HepG2 (cell line): Measurements from ENCODE around the gene ADCY1. TPM values are rescaled to one million over a fixed set of nuclear protein-coding genes. Genes with fewer than 3 reads are reported as not detected.
A peak's percentile ranks its signal among the peaks of the same experiment; 100 is the strongest.

Experiments
- ATAC-seq: fragments of 200-7000 bp; cut with Tn5 transposase; 3 replicates; pipeline ENCODE4 v1.9.1; 2020; ENCODE audit warnings: mild to moderate bottlenecking, moderate library complexity
- BruUV-seq: library from RNA; stranded (reverse); fragments of 400-500 nt; replicated peaks from 2 replicates; lab custom pipeline; 2021; lab: Mats Ljungman, UMichigan
- CTCF ChIA-PET: fragments of 300-600 bp; formaldehyde crosslinking; extraction: SDS; loops from one replicate; lab custom pipeline; 2021; ENCODE audit warnings: low total read pairs, inconsistent platforms, low intra/inter-chr PET ratio; lab: Yijun Ruan, JAX
- POLR2A ChIA-PET: fragments of 350-600 bp; sonication (Branson Sonifier 250); formaldehyde crosslinking; loops from one replicate; lab custom pipeline; 2020; ENCODE audit warnings: antibody characterized with exemption, inconsistent platforms; lab: Yijun Ruan, JAX
- DNase-seq: peaks from one replicate; pipeline ENCODE4 v3.0.0-alpha.2; 2015; ENCODE audit warnings: low spot score
- FAIRE-seq: peaks from 3 replicates; lab custom pipeline; 2011; peaks lifted over from hg19 to GRCh38; lab: Jason Lieb, UNC
- H2AFZ ChIP-seq: one replicate; pipeline ENCODE4 v1.6.1; 2011; ENCODE audit warnings: low read length, inconsistent platforms
- H3K27ac ChIP-seq: fragments of 300-600 bp; 3 replicates; pipeline ENCODE4 v1.8.0; 2011; ENCODE audit warnings: mixed run types, mild to moderate bottlenecking, mixed read lengths, low read length, inconsistent platforms; ENCODE audit not compliant: insufficient read depth; ENCODE audit errors: extremely low read length
- H3K27me3 ChIP-seq, 2 experiments: fragments of 200-600 bp in 1 of 2; 2 replicates in 1 of 2; 3 replicates in 1 of 2; pipeline versions ENCODE4 v1.6.0 to v1.8.0; 2011; ENCODE audit warnings: low read length in 2 of 2, mild to moderate bottlenecking in 2 of 2, moderate library complexity in 2 of 2, inconsistent platforms in 1 of 2; ENCODE audit not compliant: insufficient read depth in 2 of 2, control insufficient read depth in 1 of 2
- H3K36me3 ChIP-seq, 2 experiments: fragments of 200-600 bp in 1 of 2; replicated peaks in 1 of 2; 2 replicates in 1 of 2; 3 replicates in 1 of 2; pipeline versions ENCODE4 v1.5.1 to v1.8.0; 2011; ENCODE audit warnings: low read length in 2 of 2, inconsistent platforms in 1 of 2; ENCODE audit not compliant: insufficient read depth in 2 of 2, control insufficient read depth in 1 of 2
- H3K4me1 ChIP-seq: 2 replicates; pipeline ENCODE4 v1.5.1; 2012; ENCODE audit warnings: low read length, inconsistent platforms; ENCODE audit not compliant: insufficient read depth
- H3K4me2 ChIP-seq: 2 replicates; pipeline ENCODE4 v1.6.0; 2011; ENCODE audit warnings: low read depth, low read length, inconsistent platforms
- H3K4me3 ChIP-seq, 3 experiments: fragments of 200-600 bp in 1 of 3; sonication (generic), shearing (Covaris generic) in 1 of 3; replicated peaks in 1 of 3; 2 replicates each; pipeline ENCODE4 v1.5.1; 2011 to 2016; ENCODE audit warnings: low read length in 3 of 3, inconsistent platforms in 2 of 3, low read depth in 2 of 3, mild to moderate bottlenecking in 2 of 3, control low read depth in 1 of 3, mixed read lengths in 1 of 3; ENCODE audit not compliant: insufficient read depth in 1 of 3
- H3K79me2 ChIP-seq: one replicate; pipeline ENCODE4 v1.6.1; 2011; ENCODE audit warnings: low read length, inconsistent platforms; ENCODE audit not compliant: insufficient read depth
- H3K9ac ChIP-seq: 2 replicates; pipeline ENCODE4 v1.6.0; 2011; ENCODE audit warnings: mild to moderate bottlenecking, low read depth, low read length, inconsistent platforms; ENCODE audit not compliant: insufficient read depth
- H3K9me3 ChIP-seq: 2 replicates; pipeline ENCODE4 v1.5.1; 2012; ENCODE audit warnings: mild to moderate bottlenecking, low read length
- H4K20me1 ChIP-seq: 2 replicates; pipeline ENCODE4 v1.6.0; 2011; ENCODE audit warnings: inconsistent platforms, mild to moderate bottlenecking, low read length, moderate library complexity; ENCODE audit not compliant: insufficient read depth
- PHF5A ChIP-seq: IDR thresholded peaks from one replicate; pipeline ENCODE4 v1.6.1; 2018; ENCODE audit warnings: low read depth, missing genetic modification reagents; ENCODE audit not compliant: unreplicated experiment
- TBL1XR1 ChIP-seq: fragments of 150-350 bp; IDR thresholded peaks from 2 replicates; pipeline ENCODE4 v1.6.1; 2014; ENCODE audit warnings: borderline replicate concordance, low read length; ENCODE audit not compliant: partially characterized antibody
- TRIM24 ChIP-seq: sonication (generic); formaldehyde crosslinking; IDR thresholded peaks from 2 replicates; pipeline ENCODE4 v1.8.0; 2022; ENCODE audit warnings: mild to moderate bottlenecking, missing genetic modification reagents
- ZNF562 ChIP-seq: sonication (generic); formaldehyde crosslinking; IDR thresholded peaks from 2 replicates; pipeline ENCODE4 v1.8.0; 2022; ENCODE audit warnings: missing genetic modification reagents, borderline replicate concordance
- WGBS: methylation state at CpG from one replicate; pipeline ENCODE4 v1.1.6; 2017; ENCODE audit warnings: low lambda C conversion rate; 5-methylcytosine and 5-hydroxymethylcytosine counted together
- in situ Hi-C: cut with HindIII; loops from 2 replicates; pipeline ENCODE4 v1.10.0; 2017; ENCODE audit warnings: low pct_unique_long_range_greater_than_20kb; ENCODE audit not compliant: extremely low pct_ligation_motif_present
- intact Hi-C: fragments of 100-400 bp; cut with micrococcal nuclease; formaldehyde crosslinking; loops from one replicate; pipeline ENCODE4 v1.10.0; 2022; ENCODE audit not compliant: unreplicated experiment
- polyA plus RNA-seq, 8 experiments: library from polyadenylated mRNA; depleted of rRNA in 3 of 8; stranded (reverse) in 7 of 8; unstranded in 1 of 8; fragments of >200 nt; fragmentation: Illumina TruSeq in 4 of 8; extraction: Trizol in 4 of 8; gene quantifications; 2 replicates each; pipeline versions ENCODE4 v1.2.1 to v1.2.3, GENCODE V29; 2011 to 2016; ENCODE audit warnings: low read depth in 4 of 8, missing spikeins in 1 of 8, mixed read lengths in 1 of 8; ENCODE audit not compliant: insufficient read depth in 1 of 8
- total RNA-seq, 5 experiments: library from RNA; depleted of rRNA; stranded (reverse); fragments of >200 nt; fragmentation: Illumina TruSeq; extraction: Trizol; gene quantifications; 2 replicates each; pipeline ENCODE4 v1.2.3, GENCODE V29; 2016; ENCODE audit warnings: low read depth in 1 of 5
- TF ChIP-seq, protein P1 (sequence below): sonication (generic); formaldehyde crosslinking; IDR thresholded peaks from 2 replicates; pipeline ENCODE4 v1.4.0; 2020; ENCODE audit warnings: missing genetic modification reagents
- TF ChIP-seq, protein P2 (sequence below): sonication (generic); formaldehyde crosslinking; IDR thresholded peaks from 2 replicates; pipeline ENCODE4 v1.4.0; 2020; ENCODE audit warnings: missing genetic modification reagents, borderline replicate concordance

The ADCY1 gene
- total and polyA plus RNA-seq, 2 of the 13 experiments (the other 11 are each of a cell fraction or from before 2014, with no cell fraction given): 0.80 to 1.2 TPM

DNA sequence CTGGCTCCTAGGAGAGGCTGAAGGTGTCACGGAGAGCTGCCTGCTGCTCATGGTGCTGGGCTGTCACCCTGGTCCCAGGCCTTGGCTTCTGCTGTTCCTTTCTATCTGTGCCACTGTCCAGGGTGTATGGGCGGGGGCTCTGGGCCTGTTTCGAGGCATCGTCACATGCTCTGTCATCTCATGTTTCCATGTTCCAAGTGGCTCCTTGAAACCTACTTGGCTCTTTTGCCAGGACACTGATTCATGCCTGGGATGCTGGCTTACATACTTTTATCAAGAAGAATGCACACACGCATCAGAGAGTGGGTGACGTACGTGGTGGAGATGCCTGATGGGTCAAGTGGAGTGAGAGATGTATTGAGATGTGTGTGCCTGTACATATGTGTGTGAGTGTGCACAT, 50.9 kb downstream of the ADCY1 start:
- no TSS peak for BruUV-seq
- in situ Hi-C loops (no loop called here), intact Hi-C loops (no loop called here)
- Histone ChIP-seq H3K4me1 (no peaks in the 10 kb centered on the region), H3K4me3 (no peak overlapping the region), H3K4me2 (no peak overlapping the region), H3K9me3 (no peaks in the 10 kb centered on the region), H4K20me1 (no peaks in the 10 kb centered on the region), H3K27ac (no peak overlapping the region), H3K27me3 (peaks cover 0 to 2% of the 10 kb centered on the region in 2 experiments; a peak in 3 of 5 replicates), H3K79me2 (no peaks in the 10 kb centered on the region), H2AFZ (no peak overlapping the region), H3K9ac (no peak overlapping the region), H3K36me3 (no peaks in the 10 kb centered on the region)
- ChIA-PET POLR2A (no interaction called here), CTCF (no interaction called here)
- FAIRE-seq: no peak
- DNase-seq: no peak
- WGBS: 31% methylated on average over 6 of the region's 7 CpGs
- no peak for ATAC-seq
- TF ChIP-seq TRIM24 (CRISPR knock-in tag): no peak
- TF ChIP-seq PHF5A (CRISPR knock-in tag): no peak

DNA sequence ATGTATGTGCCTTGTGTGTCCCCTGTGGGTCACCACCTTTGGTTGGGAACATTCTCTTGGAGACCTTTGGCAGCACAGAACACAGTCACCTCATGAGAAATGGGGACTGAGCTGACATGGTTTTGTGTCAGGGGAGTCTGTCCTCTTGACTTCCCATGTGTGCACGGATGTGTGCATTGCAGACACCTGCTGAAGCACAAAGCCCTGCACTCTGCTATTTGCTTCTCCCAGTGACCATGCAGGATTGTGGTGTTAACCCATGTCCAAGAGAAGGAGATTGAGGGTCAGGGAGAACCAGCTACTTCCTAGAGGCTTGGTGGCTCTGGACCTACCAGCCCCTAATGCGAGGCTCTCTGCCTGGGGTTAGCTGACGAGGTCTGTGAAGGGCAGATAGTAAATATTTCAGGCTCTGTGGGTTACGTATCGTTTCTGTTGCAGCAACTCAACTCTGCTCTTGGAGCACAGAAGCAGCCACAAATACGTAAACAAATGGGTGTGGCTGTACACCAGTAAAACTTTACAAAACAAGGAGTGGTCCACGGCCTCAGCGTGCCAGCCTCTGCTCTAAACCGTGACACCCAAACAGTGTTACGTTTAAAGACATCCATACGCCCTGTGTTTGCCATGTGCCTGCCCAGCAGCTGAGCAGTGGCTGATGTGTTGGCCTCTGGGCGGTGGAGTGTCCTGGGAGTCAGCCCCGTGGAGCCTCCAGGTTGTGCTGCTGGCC, 51.7 kb downstream of the ADCY1 start:
- H3K79me2 ChIP-seq: no peaks in the 10 kb centered on the region
- peaks cover 0 to 2% of the 10 kb centered on the region in 2 experiments; a peak in 3 of 5 replicates for H3K27me3 ChIP-seq
- no peaks in the 10 kb centered on the region for H3K4me1 ChIP-seq
- no peaks in the 10 kb centered on the region for H4K20me1 ChIP-seq
- no peak overlapping the region for H3K4me2 ChIP-seq
- POLR2A ChIA-PET: no interaction called here
- H3K36me3 ChIP-seq: no peaks in the 10 kb centered on the region
- no peaks in the 10 kb centered on the region for H3K9me3 ChIP-seq
- peak; percentile 49; the same call in 2 of the 3 replicates for ATAC-seq
- FAIRE-seq: no peak
- CTCF ChIA-PET: no interaction called here
- no peak overlapping the region for H3K4me3 ChIP-seq
- intact Hi-C loops: no loop called here
- no peak for DNase-seq
- H3K27ac ChIP-seq: no peak overlapping the region
- no peak overlapping the region for H2AFZ ChIP-seq
- WGBS: 20% methylated on average over 9 of the region's 13 CpGs
- H3K9ac ChIP-seq: no peak overlapping the region
- no TSS peak for BruUV-seq
- in situ Hi-C loops: no loop called here
- TF ChIP-seq TBL1XR1 (no peak), ZNF562 (CRISPR knock-in tag) (no peak)
- TF ChIP-seq, protein P1, sequence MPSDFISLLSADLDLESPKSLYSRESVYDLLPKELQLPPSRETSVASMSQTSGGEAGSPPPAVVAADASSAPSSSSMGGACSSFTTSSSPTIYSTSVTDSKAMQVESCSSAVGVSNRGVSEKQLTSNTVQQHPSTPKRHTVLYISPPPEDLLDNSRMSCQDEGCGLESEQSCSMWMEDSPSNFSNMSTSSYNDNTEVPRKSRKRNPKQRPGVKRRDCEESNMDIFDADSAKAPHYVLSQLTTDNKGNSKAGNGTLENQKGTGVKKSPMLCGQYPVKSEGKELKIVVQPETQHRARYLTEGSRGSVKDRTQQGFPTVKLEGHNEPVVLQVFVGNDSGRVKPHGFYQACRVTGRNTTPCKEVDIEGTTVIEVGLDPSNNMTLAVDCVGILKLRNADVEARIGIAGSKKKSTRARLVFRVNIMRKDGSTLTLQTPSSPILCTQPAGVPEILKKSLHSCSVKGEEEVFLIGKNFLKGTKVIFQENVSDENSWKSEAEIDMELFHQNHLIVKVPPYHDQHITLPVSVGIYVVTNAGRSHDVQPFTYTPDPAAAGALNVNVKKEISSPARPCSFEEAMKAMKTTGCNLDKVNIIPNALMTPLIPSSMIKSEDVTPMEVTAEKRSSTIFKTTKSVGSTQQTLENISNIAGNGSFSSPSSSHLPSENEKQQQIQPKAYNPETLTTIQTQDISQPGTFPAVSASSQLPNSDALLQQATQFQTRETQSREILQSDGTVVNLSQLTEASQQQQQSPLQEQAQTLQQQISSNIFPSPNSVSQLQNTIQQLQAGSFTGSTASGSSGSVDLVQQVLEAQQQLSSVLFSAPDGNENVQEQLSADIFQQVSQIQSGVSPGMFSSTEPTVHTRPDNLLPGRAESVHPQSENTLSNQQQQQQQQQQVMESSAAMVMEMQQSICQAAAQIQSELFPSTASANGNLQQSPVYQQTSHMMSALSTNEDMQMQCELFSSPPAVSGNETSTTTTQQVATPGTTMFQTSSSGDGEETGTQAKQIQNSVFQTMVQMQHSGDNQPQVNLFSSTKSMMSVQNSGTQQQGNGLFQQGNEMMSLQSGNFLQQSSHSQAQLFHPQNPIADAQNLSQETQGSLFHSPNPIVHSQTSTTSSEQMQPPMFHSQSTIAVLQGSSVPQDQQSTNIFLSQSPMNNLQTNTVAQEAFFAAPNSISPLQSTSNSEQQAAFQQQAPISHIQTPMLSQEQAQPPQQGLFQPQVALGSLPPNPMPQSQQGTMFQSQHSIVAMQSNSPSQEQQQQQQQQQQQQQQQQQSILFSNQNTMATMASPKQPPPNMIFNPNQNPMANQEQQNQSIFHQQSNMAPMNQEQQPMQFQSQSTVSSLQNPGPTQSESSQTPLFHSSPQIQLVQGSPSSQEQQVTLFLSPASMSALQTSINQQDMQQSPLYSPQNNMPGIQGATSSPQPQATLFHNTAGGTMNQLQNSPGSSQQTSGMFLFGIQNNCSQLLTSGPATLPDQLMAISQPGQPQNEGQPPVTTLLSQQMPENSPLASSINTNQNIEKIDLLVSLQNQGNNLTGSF (CRISPR knock-in tag): no peak
- TF ChIP-seq, protein P2, sequence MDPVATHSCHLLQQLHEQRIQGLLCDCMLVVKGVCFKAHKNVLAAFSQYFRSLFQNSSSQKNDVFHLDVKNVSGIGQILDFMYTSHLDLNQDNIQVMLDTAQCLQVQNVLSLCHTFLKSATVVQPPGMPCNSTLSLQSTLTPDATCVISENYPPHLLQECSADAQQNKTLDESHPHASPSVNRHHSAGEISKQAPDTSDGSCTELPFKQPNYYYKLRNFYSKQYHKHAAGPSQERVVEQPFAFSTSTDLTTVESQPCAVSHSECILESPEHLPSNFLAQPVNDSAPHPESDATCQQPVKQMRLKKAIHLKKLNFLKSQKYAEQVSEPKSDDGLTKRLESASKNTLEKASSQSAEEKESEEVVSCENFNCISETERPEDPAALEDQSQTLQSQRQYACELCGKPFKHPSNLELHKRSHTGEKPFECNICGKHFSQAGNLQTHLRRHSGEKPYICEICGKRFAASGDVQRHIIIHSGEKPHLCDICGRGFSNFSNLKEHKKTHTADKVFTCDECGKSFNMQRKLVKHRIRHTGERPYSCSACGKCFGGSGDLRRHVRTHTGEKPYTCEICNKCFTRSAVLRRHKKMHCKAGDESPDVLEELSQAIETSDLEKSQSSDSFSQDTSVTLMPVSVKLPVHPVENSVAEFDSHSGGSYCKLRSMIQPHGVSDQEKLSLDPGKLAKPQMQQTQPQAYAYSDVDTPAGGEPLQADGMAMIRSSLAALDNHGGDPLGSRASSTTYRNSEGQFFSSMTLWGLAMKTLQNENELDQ (CRISPR knock-in tag): no peak
